ENCODE data around the gene ZEB2. TPM values are rescaled to one million over a fixed set of nuclear protein-coding genes. Genes with fewer than 3 reads are reported as not detected.
A peak's percentile ranks its signal among the peaks of the same experiment; 100 is the strongest.

The ZEB2 gene
- total and polyA plus RNA-seq, 10 of the 15 experiments (the other 5 are each of a cell fraction or from before 2014, with no cell fraction given): 0.14 to 3.2 (median 0.84) TPM

DNA sequence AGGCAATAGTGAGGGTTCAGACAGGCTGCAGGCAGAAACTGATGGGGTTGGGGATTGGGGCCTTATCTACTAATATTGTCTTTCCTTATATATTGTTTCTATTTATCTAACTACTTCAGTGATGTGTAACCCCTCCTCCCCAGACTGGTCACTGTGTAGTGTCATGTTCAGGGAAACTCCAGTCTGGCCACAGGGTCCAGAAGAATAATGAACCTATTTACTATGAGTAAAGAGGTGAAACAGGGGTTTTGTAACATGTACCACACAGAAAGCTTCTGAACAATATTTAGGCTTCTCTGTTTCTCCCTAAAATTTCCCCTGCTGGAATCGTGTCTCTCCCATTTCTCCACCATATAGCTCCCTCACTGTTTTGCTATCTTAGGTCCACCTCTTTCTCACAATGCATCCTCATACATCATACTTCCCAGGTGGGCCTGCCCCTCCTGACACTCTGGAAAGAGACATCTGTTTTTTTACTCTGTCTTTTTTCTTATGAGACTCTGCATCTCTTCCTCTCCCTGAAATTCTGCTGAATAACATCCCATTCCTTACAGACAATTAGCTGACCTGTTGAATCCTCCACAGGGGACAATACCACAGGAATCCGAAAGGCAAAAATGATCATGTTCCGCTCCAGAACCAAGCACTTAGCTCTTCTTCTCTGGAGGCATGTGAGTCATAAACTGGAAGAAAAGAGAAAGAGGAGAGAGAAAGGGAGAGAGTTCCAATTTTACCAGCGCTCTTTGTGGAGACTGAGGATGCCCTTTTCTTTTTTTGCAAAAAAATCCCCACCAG, 154.8 kb downstream of the ZEB2 start (continued):
- TF ChIP-seq, protein P1, sequence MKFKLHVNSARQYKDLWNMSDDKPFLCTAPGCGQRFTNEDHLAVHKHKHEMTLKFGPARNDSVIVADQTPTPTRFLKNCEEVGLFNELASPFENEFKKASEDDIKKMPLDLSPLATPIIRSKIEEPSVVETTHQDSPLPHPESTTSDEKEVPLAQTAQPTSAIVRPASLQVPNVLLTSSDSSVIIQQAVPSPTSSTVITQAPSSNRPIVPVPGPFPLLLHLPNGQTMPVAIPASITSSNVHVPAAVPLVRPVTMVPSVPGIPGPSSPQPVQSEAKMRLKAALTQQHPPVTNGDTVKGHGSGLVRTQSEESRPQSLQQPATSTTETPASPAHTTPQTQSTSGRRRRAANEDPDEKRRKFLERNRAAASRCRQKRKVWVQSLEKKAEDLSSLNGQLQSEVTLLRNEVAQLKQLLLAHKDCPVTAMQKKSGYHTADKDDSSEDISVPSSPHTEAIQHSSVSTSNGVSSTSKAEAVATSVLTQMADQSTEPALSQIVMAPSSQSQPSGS (IDR thresholded peaks at IDR 0.05; ENCODE audit: low read length): 0 out of 2 replicates have a peak, but pooled peaks have one; percentile 26
- TF ChIP-seq PML (IDR thresholded peaks at IDR 0.05; ENCODE audit: low read length) (no peak), GABPA (IDR thresholded peaks at IDR 0.05; ENCODE audit: low read depth) (no peak), FOXK2 (IDR thresholded peaks at IDR 0.05) (no peak), RAD51 (IDR thresholded peaks at IDR 0.05) (no peak), SUZ12 (IDR thresholded peaks at IDR 0.05; ENCODE audit: unreplicated experiment) (no peak), MTA2 (IDR thresholded peaks at IDR 0.05; ENCODE audit: low read depth) (peak; percentile 52), NFIC (IDR thresholded peaks at IDR 0.05; ENCODE audit: low read depth, low read length) (peak; percentile 58), RFX5 (IDR thresholded peaks at IDR 0.05; ENCODE audit: low read depth, low read length) (no peak)
- TF ChIP-seq, protein P2, sequence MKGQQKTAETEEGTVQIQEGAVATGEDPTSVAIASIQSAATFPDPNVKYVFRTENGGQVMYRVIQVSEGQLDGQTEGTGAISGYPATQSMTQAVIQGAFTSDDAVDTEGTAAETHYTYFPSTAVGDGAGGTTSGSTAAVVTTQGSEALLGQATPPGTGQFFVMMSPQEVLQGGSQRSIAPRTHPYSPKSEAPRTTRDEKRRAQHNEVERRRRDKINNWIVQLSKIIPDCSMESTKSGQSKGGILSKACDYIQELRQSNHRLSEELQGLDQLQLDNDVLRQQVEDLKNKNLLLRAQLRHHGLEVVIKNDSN (IDR thresholded peaks at IDR 0.05; ENCODE audit: borderline replicate concordance, extremely low read length, insufficient read depth, low read depth, low read length): no peak
- TF ChIP-seq, protein P3, sequence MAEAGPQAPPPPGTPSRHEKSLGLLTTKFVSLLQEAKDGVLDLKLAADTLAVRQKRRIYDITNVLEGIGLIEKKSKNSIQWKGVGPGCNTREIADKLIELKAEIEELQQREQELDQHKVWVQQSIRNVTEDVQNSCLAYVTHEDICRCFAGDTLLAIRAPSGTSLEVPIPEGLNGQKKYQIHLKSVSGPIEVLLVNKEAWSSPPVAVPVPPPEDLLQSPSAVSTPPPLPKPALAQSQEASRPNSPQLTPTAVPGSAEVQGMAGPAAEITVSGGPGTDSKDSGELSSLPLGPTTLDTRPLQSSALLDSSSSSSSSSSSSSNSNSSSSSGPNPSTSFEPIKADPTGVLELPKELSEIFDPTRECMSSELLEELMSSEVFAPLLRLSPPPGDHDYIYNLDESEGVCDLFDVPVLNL (IDR thresholded peaks at IDR 0.05; ENCODE audit: low read depth, low read length): no peak
- TF ChIP-seq, protein P4, sequence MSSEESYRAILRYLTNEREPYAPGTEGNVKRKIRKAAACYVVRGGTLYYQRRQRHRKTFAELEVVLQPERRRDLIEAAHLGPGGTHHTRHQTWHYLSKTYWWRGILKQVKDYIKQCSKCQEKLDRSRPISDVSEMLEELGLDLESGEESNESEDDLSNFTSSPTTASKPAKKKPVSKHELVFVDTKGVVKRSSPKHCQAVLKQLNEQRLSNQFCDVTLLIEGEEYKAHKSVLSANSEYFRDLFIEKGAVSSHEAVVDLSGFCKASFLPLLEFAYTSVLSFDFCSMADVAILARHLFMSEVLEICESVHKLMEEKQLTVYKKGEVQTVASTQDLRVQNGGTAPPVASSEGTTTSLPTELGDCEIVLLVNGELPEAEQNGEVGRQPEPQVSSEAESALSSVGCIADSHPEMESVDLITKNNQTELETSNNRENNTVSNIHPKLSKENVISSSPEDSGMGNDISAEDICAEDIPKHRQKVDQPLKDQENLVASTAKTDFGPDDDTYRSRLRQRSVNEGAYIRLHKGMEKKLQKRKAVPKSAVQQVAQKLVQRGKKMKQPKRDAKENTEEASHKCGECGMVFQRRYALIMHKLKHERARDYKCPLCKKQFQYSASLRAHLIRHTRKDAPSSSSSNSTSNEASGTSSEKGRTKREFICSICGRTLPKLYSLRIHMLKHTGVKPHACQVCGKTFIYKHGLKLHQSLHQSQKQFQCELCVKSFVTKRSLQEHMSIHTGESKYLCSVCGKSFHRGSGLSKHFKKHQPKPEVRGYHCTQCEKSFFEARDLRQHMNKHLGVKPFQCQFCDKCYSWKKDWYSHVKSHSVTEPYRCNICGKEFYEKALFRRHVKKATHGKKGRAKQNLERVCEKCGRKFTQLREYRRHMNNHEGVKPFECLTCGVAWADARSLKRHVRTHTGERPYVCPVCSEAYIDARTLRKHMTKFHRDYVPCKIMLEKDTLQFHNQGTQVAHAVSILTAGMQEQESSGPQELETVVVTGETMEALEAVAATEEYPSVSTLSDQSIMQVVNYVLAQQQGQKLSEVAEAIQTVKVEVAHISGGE (CRISPR knock-in tag; IDR thresholded peaks at IDR 0.05): no peak
- TF ChIP-seq, protein P5, sequence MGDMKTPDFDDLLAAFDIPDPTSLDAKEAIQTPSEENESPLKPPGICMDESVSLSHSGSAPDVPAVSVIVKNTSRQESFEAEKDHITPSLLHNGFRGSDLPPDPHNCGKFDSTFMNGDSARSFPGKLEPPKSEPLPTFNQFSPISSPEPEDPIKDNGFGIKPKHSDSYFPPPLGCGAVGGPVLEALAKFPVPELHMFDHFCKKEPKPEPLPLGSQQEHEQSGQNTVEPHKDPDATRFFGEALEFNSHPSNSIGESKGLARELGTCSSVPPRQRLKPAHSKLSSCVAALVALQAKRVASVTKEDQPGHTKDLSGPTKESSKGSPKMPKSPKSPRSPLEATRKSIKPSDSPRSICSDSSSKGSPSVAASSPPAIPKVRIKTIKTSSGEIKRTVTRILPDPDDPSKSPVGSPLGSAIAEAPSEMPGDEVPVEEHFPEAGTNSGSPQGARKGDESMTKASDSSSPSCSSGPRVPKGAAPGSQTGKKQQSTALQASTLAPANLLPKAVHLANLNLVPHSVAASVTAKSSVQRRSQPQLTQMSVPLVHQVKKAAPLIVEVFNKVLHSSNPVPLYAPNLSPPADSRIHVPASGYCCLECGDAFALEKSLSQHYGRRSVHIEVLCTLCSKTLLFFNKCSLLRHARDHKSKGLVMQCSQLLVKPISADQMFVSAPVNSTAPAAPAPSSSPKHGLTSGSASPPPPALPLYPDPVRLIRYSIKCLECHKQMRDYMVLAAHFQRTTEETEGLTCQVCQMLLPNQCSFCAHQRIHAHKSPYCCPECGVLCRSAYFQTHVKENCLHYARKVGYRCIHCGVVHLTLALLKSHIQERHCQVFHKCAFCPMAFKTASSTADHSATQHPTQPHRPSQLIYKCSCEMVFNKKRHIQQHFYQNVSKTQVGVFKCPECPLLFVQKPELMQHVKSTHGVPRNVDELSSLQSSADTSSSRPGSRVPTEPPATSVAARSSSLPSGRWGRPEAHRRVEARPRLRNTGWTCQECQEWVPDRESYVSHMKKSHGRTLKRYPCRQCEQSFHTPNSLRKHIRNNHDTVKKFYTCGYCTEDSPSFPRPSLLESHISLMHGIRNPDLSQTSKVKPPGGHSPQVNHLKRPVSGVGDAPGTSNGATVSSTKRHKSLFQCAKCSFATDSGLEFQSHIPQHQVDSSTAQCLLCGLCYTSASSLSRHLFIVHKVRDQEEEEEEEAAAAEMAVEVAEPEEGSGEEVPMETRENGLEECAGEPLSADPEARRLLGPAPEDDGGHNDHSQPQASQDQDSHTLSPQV (IDR thresholded peaks at IDR 0.05): no peak
- TF ChIP-seq, protein P6, sequence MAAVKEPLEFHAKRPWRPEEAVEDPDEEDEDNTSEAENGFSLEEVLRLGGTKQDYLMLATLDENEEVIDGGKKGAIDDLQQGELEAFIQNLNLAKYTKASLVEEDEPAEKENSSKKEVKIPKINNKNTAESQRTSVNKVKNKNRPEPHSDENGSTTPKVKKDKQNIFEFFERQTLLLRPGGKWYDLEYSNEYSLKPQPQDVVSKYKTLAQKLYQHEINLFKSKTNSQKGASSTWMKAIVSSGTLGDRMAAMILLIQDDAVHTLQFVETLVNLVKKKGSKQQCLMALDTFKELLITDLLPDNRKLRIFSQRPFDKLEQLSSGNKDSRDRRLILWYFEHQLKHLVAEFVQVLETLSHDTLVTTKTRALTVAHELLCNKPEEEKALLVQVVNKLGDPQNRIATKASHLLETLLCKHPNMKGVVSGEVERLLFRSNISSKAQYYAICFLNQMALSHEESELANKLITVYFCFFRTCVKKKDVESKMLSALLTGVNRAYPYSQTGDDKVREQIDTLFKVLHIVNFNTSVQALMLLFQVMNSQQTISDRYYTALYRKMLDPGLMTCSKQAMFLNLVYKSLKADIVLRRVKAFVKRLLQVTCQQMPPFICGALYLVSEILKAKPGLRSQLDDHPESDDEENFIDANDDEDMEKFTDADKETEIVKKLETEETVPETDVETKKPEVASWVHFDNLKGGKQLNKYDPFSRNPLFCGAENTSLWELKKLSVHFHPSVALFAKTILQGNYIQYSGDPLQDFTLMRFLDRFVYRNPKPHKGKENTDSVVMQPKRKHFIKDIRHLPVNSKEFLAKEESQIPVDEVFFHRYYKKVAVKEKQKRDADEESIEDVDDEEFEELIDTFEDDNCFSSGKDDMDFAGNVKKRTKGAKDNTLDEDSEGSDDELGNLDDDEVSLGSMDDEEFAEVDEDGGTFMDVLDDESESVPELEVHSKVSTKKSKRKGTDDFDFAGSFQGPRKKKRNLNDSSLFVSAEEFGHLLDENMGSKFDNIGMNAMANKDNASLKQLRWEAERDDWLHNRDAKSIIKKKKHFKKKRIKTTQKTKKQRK (IDR thresholded peaks at IDR 0.05; ENCODE audit: low read depth, low read length): no peak

Data from GM12878 (cell line).